ENCODE data around the gene ARMC2.
"Not testable (repeated sequence)": the region's sequence is repeated elsewhere in the genome, so short reads cannot be mapped to it uniquely, and the experiment has no call there.

Gene ARMC2

GRCh38 chr6:108872141-108872557, 23.9 kb downstream of the ARMC2 start:
- no peak for DNase-seq (ENCODE audit: low read depth)

DNA sequence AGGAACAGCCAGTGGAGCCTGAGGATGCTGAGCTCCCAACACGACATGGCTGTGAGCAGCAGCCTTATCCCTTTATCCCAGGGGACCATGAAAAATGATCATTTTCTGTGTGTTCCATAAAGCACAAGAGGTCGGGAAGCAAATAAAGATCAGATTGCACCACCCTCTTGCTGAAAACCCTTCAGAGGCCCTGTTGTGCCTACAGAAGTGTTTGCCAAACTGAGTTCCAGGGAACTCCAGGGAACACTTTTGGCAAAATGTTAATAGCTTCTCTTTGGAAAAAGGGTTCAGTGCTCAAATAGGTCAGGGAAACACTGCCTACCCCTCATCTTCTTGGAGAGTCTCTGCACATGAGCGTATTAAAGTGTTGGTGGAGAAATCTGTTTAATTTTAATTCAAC, 24.4 kb downstream of the ARMC2 start:
- DNase-seq (ENCODE audit: low read depth), result no peak

- DNase-seq (ENCODE audit: low read depth), result no peak
Measured at GRCh38 chr6:108873251-108873650, 25.0 kb downstream of the ARMC2 start.

DNA sequence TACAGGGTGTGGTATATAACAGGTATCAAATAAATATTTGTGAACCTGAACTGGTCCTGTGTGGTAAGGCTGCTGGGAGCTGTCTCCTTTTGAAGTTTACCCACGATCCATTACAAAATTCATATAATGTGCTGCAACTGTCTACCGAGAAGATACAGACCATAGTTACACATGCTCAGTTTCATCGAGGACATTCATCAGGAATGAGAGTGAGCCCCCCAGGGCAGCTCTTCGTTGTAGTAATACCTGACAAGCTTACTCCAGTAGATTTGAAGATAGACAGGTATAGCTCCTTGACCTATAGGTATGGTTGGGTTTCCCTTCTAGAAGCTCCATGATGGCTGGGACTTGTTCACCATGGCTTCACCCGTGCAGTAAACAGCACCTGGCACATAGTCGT, 25.7 kb downstream of the ARMC2 start:
- no peak for DNase-seq (ENCODE audit: low read depth)

DNA sequence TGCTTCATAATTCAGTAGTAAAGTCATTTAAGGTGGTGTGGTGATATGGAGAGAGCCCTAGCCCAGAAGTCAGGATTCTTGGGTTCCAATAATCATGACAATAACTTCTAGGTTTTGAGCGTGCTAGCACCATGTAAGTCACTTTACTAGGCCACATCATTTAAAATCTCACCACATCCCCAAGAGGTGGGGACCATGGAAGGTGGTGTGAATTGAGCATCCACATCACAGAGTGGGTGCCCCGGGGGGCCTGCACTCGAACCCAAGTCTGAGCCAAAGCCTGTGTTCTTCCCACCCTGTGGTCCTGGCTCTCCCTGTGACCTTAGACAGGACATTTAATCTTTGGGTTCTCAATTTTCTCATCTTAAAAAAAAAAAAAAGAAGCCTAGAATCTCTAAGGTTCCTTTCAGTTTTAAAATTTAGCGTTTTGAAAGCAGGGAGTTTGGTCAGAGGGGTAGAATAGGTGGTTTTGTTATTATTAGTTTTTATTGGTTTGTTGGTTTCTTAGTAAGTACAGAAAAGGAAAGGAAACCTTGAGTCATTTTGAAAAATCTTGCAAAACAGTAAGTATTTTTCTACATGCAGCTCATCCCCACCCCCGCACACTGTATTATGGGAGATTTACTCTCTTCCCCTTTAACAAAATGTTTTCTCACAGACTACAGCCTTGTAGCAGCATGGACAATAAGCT, 26.4 kb downstream of the ARMC2 start:
- peak; percentile 51 for DNase-seq (ENCODE audit: low read depth)

DNA sequence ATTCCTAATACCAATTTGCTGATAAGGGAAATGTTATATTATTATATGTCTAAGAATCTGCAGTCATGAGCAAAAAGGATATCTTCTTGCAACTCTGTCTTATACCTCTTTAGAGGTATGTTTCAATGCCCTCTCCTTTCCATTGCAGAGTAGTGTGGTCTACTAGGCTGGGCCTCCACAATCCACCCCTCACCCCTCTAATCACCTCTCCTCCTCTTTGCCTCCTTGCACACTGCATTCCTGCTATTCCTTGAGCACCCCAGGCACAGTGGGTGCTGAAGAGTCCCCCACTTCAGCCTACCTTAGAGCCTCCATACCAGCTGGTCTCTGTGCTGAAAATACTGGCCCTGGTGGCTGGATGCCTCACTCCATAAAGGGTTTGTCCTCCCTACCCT, 26.9 kb downstream of the ARMC2 start:
- no peak for DNase-seq (ENCODE audit: low read depth)

GRCh38 chr6:108877046-108877751, 29.0 kb downstream of the ARMC2 start:
- DNase-seq (ENCODE audit: low read depth), result peak; percentile 78

GRCh38 chr6:108878942-108879341, 30.7 kb downstream of the ARMC2 start:
- DNase-seq (ENCODE audit: low read depth), result no peak

GRCh38 chr6:108883172-108883571, 35.0 kb downstream of the ARMC2 start:
- no peak for DNase-seq (ENCODE audit: low read depth)

- DNase-seq (ENCODE audit: low read depth), result no peak
Measured at GRCh38 chr6:108884211-108885059, 36.2 kb downstream of the ARMC2 start.

- no peak for DNase-seq (ENCODE audit: low read depth)
Measured at GRCh38 chr6:108888052-108888451, 39.8 kb downstream of the ARMC2 start.

GRCh38 chr6:108888745-108889144, 40.5 kb downstream of the ARMC2 start:
- DNase-seq (ENCODE audit: low read depth), result no peak

- not testable (repeated sequence) for DNase-seq (ENCODE audit: low read depth)
Measured at GRCh38 chr6:108890898-108891297, 42.7 kb downstream of the ARMC2 start.

- DNase-seq (ENCODE audit: low read depth), result no peak
Measured at GRCh38 chr6:108895571-108895970, 47.3 kb downstream of the ARMC2 start.

- DNase-seq (ENCODE audit: low read depth), result peak; percentile 93
Measured at GRCh38 chr6:108896111-108896661, 48.0 kb downstream of the ARMC2 start.

- DNase-seq (ENCODE audit: low read depth), result no peak
Measured at GRCh38 chr6:108897371-108897770, 49.1 kb downstream of the ARMC2 start.

GRCh38 chr6:108902382-108902792, 54.2 kb downstream of the ARMC2 start:
- no peak for DNase-seq (ENCODE audit: low read depth)

GRCh38 chr6:108903796-108904195, 55.6 kb downstream of the ARMC2 start:
- DNase-seq (ENCODE audit: low read depth), result no peak

DNA sequence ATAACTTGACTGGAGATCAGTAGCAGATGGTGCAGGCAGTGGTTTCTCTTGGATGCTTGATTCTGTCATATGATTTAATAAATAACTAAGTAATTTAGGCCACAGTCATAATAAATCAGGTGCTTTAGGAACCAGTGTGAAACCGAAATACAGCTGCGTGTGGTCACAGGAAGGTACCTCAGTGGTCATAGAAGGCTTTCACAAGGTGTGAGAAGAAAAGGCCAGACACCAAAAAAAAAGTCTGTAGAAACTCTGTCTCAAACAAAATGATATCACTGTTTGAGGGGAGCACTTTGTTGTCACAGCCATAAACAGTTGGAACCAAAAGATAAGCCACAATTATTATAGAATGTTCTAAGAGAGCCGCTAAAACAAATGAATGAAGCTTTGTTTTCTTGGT, 56.5 kb downstream of the ARMC2 start:
- no peak for DNase-seq (ENCODE audit: low read depth)

GRCh38 chr6:108914235-108915022, 66.2 kb downstream of the ARMC2 start:
- DNase-seq (ENCODE audit: low read depth), result no peak

- DNase-seq (ENCODE audit: low read depth), result no peak
Measured at GRCh38 chr6:108915258-108915657, 67.0 kb downstream of the ARMC2 start.
